Measurements from ENCODE around the gene CNTN1.
"Not testable (repeated sequence)": the region's sequence is repeated elsewhere in the genome, so short reads cannot be mapped to it uniquely, and the experiment has no call there.

The CNTN1 gene

DNA sequence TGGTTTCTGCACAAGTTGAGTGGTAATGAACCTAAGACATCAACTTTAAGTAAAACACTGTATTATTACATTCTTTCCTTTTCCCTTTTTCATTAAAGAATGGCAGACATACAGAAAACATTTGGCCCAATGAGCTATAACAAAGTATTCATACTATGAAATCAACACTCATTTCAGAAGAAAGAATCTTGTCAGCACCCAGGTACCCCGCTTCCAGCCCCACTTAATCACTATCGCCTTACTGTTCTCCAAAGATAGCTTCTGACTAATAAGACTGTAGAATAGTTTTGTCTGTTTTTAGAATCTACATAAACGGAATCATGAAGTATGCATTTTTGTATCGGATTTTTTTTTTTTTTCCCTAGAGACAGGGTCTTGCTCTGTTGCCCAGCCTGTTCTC is 9.5 kb downstream of the CNTN1 start:
- no peak for DNase-seq (ENCODE audit: low read depth)

DNA sequence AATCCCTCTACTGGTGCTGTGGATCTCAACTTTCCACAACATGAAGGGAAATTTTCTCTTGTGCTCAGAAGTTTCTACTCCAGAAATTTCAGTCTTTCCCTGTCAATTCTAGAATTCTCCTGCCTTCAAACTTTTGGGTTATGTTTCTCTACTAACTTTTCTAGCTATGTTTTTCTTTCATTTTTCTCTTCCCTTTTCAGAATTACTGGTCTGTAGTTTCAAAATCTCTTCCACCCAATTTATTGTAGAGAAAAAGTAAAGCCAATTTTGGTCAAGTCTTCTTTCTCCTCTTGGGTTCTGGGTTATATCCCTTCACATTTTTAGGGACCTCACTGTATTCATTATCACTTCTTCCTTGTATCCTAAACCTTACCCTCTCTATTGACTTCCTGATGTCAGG is 18.9 kb downstream of the CNTN1 start:
- DNase-seq (ENCODE audit: low read depth) = no peak

DNA sequence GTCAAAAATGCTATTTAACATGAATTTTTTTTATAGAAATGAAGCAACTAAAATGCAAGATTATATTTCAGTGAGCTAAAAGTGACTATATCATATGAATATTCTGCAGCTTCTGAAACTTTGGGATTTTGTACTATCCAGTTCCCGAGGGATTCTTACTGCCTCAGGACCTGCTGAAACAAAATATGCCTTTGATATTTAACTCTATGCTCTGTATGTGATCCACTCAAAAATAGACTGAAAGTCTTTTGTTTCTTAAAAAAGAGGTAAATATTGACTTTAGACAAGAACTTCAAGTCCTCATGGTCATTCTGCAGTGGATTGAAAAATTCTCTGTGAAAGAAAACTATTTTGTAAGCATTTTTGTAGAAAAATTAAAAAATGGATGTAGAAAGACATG is 22.4 kb downstream of the CNTN1 start:
- no peak for DNase-seq (ENCODE audit: low read depth)

DNA sequence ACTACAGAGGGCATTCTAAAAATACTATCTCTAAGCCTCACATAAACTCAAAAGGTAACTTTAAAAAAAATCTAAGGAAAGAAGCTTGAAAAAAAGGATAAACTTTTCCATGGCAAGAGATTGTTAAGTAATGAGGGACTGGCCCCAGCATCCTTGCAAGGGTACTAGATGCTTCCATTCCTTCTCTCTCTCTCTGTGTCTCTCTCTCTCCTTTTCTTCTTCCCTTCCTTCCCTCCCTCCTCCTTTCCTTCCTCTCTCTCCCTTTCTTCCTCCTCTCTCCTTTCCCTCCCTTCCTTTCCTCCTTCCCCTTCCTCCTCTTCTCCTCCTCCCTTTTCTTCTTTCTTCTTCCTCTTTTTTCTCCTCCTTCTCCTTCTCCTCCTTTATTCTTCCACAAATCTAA is 23.8 kb downstream of the CNTN1 start:
- no peak for DNase-seq (ENCODE audit: low read depth)

DNA sequence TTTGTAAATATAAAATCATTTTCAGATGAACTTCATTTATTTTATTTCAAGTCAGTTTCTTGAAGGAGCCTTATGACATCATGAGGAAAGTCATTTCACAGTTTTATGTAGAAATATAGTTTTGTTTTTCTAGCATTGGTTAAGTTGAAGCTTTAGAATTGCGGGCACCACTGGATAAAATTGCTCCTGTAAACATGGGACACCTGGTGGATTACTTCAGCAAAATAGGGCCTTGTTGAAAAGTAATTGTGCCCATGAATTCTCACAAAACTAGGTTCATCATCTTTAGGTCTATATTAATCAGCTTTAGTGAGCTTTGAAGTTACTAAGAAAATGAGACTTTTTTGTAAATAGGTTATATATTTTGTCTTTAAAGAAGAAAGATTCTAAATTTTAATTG is 25.3 kb downstream of the CNTN1 start:
- no peak for DNase-seq (ENCODE audit: low read depth)

DNA sequence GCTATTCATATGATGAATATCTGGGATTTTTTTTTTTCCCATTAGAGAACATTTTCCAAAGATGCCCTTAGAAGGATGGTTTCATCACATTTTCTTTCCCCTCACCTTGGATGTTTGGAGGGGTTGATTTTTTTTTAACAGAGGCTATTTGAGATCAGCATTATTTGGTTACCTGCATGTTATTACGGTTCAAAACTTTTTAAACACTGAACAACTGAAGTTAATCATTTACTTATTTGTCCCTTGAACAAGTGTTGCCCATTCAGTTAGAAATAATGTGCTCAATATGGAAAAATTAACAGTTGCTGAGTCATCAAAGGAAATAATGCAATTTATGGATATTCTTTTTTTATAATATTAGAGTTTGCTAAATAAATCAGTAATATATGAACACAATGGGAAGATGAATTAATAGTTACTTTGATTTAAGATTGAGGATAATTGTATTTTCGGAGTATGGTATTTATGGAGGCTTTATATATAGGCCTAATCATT is 26.7 kb downstream of the CNTN1 start:
- DNase-seq (ENCODE audit: low read depth) = no peak

DNA sequence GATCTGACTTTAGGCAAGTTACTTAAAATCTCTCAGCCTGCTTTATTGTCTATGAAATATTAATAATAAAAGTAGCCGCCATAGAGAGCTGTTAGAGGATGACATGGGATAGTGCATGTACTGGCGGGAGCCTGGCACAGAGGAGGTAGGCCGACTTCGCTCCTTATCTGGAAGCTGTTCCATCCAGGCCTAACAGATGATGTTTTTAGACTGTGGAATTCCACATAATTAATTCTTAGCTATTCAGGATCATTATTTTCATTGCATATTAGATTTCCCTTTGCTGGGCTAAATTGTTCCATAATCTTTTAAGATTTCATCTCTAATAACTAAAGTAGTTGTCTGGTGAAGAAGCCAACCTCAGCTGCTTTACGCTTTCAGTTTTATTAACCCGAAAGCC is 30.8 kb downstream of the CNTN1 start:
- DNase-seq (ENCODE audit: low read depth) = no peak

DNA sequence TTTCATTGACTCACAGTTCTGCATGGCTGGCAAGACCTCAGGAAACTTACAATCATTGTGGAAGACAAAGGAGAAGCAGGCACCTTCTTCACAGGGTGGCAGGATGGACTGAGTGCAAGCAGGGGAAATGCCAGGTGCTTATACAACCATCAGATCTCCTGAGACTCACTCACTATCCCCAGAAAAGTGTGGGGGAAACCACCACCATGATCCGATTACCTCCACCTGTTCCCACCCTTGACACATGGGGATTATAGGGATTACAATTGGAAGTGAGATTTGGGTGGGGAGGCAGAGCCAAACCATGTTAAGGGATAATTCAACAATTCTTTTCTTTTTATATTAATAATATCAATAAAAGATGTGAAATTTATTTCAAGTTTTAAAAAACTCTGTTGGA is 34.1 kb downstream of the CNTN1 start:
- no peak for DNase-seq (ENCODE audit: low read depth)

DNA sequence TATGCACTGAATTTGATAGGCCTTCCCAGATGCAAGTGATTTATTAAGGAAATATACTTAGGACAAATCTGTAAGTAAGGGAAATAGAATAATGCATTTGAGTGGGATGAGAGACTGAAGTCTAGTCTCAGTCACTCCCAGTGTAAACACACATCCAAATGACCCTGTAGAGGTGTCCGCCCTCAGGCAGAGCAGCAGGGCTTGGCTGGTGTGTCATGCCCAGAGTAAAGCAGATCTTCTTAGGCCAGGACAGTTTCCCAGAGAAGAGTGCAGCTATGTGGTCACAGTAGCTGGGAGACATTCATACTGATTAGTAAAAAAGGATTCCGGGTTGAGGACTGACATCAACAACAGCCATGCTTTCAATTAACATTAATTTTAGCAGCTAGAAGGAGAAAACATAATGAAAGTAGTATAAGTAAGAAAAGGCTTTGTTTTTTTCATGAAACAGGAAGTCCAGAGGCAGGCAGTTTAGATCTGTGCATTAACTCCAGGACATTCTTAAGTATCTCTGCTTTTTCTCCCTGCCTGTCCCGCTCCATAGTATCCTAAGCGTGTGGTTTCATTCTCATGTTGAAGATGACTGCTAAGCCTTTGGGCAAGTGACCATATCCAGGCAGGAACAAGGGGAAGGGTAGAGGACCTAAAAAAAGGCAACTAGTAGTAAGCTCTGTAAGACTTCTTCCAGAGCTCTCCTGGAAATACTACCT is 35.7 kb downstream of the CNTN1 start:
- no peak for DNase-seq (ENCODE audit: low read depth)

DNA sequence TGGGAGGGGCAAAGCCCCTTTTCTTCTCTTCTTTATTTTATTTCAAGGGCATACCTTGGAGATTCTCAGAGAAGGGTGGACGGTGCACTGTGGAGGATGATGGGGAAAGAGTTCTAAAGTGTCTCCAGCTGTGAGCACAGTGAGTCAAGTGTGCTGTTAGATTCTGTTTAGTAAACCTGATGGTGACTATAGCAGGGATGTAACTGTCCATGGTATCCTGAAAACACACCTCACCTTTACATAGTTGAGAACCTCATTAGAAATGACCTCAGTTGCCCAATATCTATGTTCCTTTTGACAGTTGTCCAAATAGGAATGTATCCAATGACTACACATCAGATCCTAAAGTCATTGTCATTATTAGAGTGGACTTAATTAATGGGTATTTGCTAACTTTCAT is 38.0 kb downstream of the CNTN1 start:
- no peak for DNase-seq (ENCODE audit: low read depth)

DNA sequence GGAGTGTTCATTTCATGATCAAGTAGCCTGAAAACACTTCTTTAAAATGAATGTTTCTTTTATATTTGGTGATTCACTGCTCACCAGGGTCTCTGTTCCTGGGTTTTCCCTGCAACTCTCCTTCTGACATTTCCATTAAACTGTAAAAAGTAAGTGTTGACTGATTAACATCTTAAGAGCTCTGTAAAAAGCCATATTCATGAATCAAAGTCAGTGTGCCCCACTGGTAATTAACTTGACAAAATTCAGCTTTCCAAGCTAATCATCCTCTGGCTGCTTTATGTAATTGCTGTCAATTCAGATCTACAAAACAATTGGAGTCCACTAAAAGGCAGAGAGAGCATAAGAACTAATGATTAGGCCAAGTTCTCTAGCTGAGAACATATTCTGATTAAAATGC is 41.6 kb downstream of the CNTN1 start:
- no peak for DNase-seq (ENCODE audit: low read depth)

DNA sequence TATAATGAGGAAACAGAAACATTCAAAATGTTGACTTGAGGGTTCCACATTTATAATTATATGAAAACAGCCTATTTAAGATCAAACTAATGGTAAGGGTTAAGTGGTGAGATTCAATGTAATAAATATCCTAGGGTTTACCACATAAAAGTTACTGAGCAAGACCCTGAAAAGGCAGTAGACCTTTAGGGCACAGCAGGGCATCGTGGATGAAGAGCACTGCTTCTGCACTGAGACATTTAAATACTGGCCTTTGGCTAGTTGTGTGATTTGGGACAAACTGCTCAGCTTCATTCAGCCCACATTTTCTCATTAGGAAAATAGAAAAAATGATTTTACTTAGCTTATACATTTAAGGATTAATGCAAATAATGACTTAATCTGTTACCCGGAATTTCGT is 42.0 kb downstream of the CNTN1 start:
- DNase-seq (ENCODE audit: low read depth) = no peak

DNA sequence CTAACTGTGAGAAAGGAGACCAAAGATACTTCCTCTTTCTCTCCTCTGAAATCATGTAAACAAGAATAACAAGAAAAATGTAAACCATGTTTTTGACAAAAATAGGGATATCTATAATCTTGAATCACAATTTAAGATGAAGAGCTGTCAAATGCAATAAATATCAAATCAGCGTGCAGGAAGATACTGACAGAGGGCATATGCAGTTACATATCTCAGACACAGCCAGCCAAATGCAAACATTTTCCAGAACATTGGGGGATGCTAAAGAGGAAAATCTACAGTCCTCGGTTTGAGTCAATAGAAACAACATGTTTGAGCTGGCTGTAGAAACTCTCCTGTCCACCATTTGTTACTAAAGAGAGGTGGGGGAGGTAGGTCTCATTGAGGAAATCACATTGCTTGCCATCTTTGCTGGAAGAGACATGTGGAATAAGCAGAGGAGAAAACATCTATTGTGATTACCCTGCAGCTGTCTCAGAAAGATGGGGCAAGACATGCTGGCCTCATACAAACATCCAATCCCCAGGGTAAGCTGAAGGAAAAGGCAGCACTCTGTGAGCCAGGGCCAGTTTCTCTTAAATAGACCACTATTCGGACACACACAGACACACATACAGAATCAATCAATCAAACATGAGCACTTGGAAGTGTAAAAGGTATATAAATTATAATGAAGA is 43.5 kb downstream of the CNTN1 start:
- DNase-seq (ENCODE audit: low read depth) = no peak

DNA sequence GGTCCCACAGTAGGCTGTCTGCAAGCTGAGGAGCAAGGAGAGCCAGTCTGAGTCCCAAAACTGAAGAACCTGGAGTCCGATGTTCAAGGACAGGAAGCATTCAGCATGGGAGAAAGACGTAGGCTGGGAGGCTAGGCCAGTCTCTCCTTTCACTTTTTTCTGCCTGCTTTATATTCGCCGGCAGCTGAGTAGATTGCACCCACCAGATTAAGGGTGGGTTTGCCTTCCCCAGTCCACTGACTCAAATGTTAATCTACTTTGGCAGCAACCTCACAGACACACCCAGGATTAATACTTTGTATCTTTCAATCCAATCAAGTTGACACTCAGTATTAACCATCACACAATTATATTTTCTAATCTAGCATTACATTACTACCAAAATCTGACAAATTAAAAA is 45.2 kb downstream of the CNTN1 start:
- DNase-seq (ENCODE audit: low read depth) = not testable (repeated sequence)

DNA sequence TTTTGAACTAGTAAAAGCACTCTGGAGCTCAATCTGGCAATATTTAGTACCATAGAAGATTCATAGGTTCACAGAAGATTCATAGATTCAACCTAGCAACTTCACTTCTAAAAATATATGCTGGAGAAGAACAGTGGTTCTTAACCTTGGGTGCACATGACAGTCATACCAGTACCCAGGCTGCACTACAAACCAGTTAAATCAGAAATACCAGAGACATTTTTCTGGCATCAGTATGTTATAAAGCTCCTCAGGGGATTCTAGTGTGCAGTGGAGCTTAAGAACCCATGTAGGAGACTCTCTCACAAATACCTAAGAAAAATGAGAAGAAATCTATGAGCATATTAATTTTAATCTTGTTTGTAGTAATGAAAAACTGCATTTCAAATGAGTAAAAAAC is 46.6 kb downstream of the CNTN1 start:
- no peak for DNase-seq (ENCODE audit: low read depth)

DNA sequence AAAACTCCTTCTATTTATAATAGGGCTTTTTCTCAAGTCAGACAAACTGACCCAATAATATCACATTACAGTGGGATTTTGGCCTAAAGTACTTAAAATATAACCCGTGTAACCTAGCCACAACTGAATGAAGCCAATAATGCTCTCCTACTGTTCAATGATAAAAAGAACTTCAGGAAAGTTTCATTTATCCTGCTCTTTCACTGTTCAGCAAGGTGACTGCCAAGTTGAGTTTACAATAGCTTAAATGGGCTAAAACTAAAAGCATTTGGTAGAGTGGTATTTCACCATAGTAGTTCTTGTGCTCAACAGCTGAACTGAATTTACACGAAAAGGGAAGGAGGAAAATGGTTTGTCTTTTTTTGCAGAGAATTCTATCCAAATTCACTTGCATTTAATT is 49.8 kb downstream of the CNTN1 start:
- DNase-seq (ENCODE audit: low read depth) = no peak

DNA sequence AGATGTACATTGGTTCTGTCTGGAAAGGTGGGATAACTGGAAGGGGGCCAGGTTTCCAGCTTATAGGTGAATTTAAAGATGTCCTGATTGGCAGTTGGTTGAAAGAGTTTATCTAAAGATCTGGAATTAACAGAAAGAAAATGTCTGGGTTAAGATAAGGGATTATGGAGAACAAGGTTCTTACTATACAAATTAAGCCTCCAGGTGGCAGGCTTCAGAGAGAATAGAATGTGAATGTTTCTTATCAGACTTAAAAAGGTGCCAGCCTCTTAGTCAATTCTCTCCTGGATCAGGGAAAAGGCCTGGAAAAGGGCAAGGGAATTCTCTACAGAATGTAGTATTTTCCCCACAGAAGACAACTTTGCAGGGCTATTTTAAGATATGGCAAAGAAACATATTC is 53.1 kb downstream of the CNTN1 start:
- DNase-seq (ENCODE audit: low read depth) = no peak

DNA sequence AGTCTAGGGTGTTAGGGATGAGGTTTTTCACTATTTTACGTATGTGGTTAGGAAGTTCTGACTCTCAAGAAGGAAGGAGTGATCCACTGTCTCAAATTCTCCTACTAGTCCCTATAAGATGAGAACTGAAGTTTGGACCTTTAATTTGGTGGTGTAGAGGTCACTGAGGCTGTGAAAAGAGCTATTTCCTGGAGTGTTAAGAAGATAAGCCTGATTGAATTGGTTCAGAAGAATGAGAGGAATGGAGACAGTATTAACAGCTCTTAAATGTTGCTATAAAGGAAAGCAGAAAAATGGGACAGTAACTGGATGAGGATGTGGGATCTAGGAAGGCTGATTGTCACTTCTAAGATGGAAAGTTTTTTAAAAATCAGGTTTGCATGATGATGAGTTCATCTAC is 57.6 kb downstream of the CNTN1 start:
- no peak for DNase-seq (ENCODE audit: low read depth)

DNA sequence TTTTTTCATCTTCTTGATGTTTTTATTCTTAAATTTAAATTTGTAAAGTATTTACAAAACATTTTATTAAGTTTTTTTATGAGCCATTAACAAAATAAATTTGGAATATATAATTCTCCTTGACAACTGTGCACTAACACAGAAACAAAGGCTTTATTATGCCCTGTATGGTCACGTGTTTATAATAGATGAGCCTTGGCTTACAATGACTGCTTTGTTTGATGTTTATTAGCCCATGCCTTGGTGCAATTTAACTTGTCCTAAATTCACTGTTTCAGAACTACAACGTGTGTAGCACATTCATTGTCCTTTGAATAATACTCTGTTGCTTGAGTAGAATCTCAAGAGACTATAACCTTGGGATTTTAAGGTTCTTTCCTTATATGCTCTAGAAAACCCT is 59.8 kb downstream of the CNTN1 start:
- DNase-seq (ENCODE audit: low read depth) = no peak

DNA sequence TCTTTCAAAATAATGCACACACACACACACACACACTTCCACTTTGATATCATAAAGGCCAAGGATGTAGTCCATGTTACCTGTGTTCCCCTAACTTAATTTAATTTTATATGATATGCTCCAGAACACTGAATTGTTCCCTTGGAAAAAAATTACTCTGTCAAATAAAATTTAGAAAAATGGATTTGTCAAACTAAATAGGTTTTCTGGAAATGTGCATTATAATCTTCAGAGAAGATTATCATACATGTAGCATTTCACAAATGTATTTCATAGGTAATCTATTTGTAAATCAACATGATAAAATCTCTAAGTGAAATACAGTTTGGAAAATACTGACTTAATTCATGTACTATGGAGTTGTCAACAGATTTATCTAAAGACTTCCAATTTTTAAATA is 68.6 kb downstream of the CNTN1 start:
- DNase-seq (ENCODE audit: low read depth) = no peak

DNA sequence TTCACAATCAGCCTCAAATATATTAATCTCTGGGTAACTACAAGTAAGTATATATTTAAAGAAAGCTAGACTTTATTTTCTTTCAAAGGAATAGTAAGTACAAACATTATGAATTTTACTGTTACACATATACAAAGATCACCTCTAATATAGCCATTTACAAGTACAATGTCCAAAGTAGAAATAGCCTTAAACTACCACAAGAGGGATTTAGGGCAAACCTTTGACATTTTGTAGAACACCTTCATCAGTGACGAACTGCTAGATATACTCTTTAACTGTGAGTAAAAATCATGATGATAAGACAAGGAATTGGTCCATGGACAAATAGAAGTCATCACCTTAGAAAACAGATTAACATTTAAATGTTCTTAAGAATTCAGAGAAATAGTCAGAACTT is 69.8 kb downstream of the CNTN1 start:
- DNase-seq (ENCODE audit: low read depth) = no peak

DNA sequence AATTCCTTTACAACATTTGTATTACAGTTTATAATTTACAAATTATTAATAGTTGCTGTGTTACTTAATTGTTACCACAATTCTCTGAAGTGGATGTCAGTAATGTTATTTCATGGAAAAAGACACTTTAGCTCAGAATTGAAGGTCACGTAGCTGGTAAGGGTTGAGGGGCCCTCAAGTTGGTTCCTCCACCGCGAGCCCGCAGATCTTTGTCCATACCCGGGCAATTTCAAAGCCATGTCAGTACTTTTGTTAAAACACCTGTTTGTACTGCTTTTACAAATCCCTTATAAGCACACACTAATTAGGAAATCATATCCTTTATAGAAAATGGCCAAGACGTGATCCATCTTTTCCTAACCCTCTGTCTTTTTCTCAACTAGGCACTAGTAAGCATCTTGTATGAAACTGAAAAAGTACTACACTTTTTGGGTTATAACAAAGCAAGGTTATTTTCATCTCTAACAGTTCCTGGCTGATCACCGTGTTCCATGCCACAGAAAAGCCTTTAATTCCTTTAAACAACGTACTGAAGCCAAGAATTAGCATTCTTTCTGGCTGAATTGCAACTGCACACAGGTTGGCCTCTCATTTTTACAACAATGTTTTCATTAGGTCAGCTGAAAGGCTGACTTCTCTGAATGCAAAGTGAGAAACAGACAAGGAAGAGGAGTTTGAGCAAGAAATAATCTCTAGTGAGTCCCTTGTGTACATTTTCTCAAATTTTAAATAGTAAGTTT is 76.1 kb downstream of the CNTN1 start:
- no peak for DNase-seq (ENCODE audit: low read depth)

DNA sequence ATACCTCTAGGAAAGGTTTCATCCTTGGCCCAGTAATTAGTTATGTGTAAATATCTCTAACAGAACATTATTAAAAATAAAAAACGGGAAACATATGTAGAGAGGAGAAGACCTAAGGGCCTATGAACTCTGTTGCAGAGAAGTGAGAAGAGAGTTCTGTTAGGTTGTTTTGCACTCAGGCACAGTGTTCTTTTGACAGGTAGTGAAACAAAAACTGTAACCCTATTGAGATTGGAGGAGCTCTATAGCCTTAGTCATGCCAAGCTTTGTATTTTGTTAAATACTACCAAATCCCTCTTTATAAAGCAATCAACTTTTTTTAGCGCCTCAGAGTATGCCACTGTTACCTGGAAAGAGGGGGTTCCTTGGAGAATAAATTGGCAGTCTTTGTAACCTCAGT is 77.6 kb downstream of the CNTN1 start:
- DNase-seq (ENCODE audit: low read depth) = no peak
